Endothelial cell of umbilical vein (primary cell): ENCODE measurements around the gene NSD2. TPM values are rescaled to one million over a fixed set of nuclear protein-coding genes. Genes with fewer than 3 reads are reported as not detected.

Experiments
- BruUV-seq: library from RNA; stranded (reverse); fragments of 400-500 nt; replicated peaks from 2 replicates; lab custom pipeline; 2021; lab: Mats Ljungman, UMichigan
- CTCF ChIA-PET: fragments of 300-600, 350-600 bp; sonication (Branson Sonifier 250); formaldehyde crosslinking; loops from one replicate; lab custom pipeline; 2021; ENCODE audit warnings: antibody characterized with exemption, inconsistent platforms; lab: Charles Lee
- POLR2A ChIA-PET: fragments of 300-600, 350-600 bp; sonication (Branson Sonifier 250); formaldehyde crosslinking; loops from one replicate; lab custom pipeline; 2021; ENCODE audit warnings: antibody characterized with exemption, inconsistent platforms; lab: Charles Lee
- DNase-seq: peaks from one replicate; pipeline ENCODE4 v3.0.0-alpha.2; 2011; ENCODE audit warnings: low read depth, low spot score
- FAIRE-seq: peaks from 2 replicates; lab custom pipeline; 2011; peaks lifted over from hg19 to GRCh38; lab: Jason Lieb, UNC
- H2AFZ ChIP-seq: 2 replicates; pipeline ENCODE4 v1.6.0; 2012; ENCODE audit warnings: low read depth, low read length, control low read depth, inconsistent platforms
- H3K27ac ChIP-seq: 2 replicates; pipeline ENCODE4 v1.5.1; 2011; ENCODE audit warnings: low read depth, mild to moderate bottlenecking, control low read depth, low read length, moderate library complexity; ENCODE audit not compliant: insufficient read depth
- H3K27me3 ChIP-seq, 2 experiments: 2 replicates each; pipeline versions ENCODE4 v1.6.0 to v1.6.1; 2011; ENCODE audit warnings: low read length in 2 of 2, mixed read lengths in 1 of 2; ENCODE audit not compliant: control insufficient read depth in 2 of 2, insufficient read depth in 2 of 2
- H3K36me3 ChIP-seq, 2 experiments: 2 replicates in 1 of 2; 3 replicates in 1 of 2; pipeline ENCODE4 v1.5.1; 2011; ENCODE audit warnings: low read length in 2 of 2, mild to moderate bottlenecking in 1 of 2, moderate library complexity in 1 of 2; ENCODE audit not compliant: control insufficient read depth in 2 of 2, insufficient read depth in 2 of 2; ENCODE audit errors: extremely low read depth in 1 of 2
- H3K4me1 ChIP-seq: 3 replicates; pipeline ENCODE4 v1.5.1; 2011; ENCODE audit warnings: mild to moderate bottlenecking, low read length; ENCODE audit not compliant: control insufficient read depth, insufficient read depth; ENCODE audit errors: extremely low read depth
- H3K4me2 ChIP-seq: 2 replicates; pipeline ENCODE4 v1.6.1; 2011; ENCODE audit warnings: low read length, control low read depth, mixed read lengths; ENCODE audit not compliant: insufficient read depth
- H3K4me3 ChIP-seq, 3 experiments: fragments of 200-600 bp in 1 of 3; sonication (generic), shearing (Covaris generic) in 1 of 3; replicated peaks in 1 of 3; 2 replicates each; pipeline ENCODE4 v1.5.1; 2011 to 2016; ENCODE audit warnings: control low read depth in 3 of 3, low read length in 3 of 3, mild to moderate bottlenecking in 2 of 3, inconsistent platforms in 1 of 3, low read depth in 1 of 3, moderate library complexity in 1 of 3; ENCODE audit not compliant: insufficient read depth in 1 of 3
- H3K79me2 ChIP-seq: 2 replicates; pipeline ENCODE4 v1.6.0; 2012; ENCODE audit warnings: low read length, inconsistent platforms; ENCODE audit not compliant: control insufficient read depth, insufficient read depth
- H3K9ac ChIP-seq: replicated peaks from 2 replicates; pipeline ENCODE3; 2011; ENCODE audit warnings: low read length, control low read depth; ENCODE audit not compliant: insufficient read depth; ENCODE audit errors: extremely low read depth
- H3K9me1 ChIP-seq: replicated peaks from 3 replicates; pipeline ENCODE4 v1.6.0; 2011; ENCODE audit warnings: mild to moderate bottlenecking, low read length; ENCODE audit not compliant: control insufficient read depth, insufficient read depth; ENCODE audit errors: extremely low read depth
- H3K9me3 ChIP-seq: replicated peaks from 2 replicates; pipeline ENCODE4 v1.5.1; 2012; ENCODE audit warnings: low read length, inconsistent platforms; ENCODE audit not compliant: control insufficient read depth, insufficient read depth
- H4K20me1 ChIP-seq: replicated peaks from 2 replicates; pipeline ENCODE3; 2011; ENCODE audit warnings: mild to moderate bottlenecking, low read length; ENCODE audit not compliant: control insufficient read depth, insufficient read depth; ENCODE audit errors: extremely low read depth
- CTCF ChIP-seq, 2 donors: IDR thresholded peaks; 1 replicate in 1 of 2; 2 replicates in 1 of 2; pipeline ENCODE4 v1.5.1; 2011; ENCODE audit warnings: low read length in 2 of 2, mild to moderate bottlenecking in 2 of 2, moderate library complexity in 2 of 2, control low read depth in 1 of 2, inconsistent platforms in 1 of 2, low read depth in 1 of 2; ENCODE audit not compliant: insufficient read depth in 1 of 2; ENCODE audit errors: extremely low read depth in 1 of 2
- EZH2 ChIP-seq: IDR thresholded peaks from 2 replicates; pipeline ENCODE4 v1.6.1; 2012; ENCODE audit warnings: borderline replicate concordance, low read depth, mild to moderate bottlenecking, moderate library complexity, low read length, inconsistent platforms; ENCODE audit not compliant: severe bottlenecking
- FOS ChIP-seq: IDR thresholded peaks from 2 replicates; pipeline ENCODE4 v1.6.1; 2011; ENCODE audit warnings: mild to moderate bottlenecking, low read length, moderate library complexity, borderline replicate concordance; ENCODE audit not compliant: insufficient read depth
- GATA2 ChIP-seq: IDR thresholded peaks from 2 replicates; pipeline ENCODE4 v1.7.0; 2011; ENCODE audit warnings: low read depth, mild to moderate bottlenecking, moderate library complexity, mixed read lengths, low read length; ENCODE audit not compliant: insufficient read length, insufficient read depth
- JUN ChIP-seq: IDR thresholded peaks from 2 replicates; pipeline ENCODE4 v1.6.1; 2011; ENCODE audit warnings: borderline replicate concordance, low read depth; ENCODE audit not compliant: insufficient read length, insufficient read depth
- MAX ChIP-seq: IDR thresholded peaks from 2 replicates; pipeline ENCODE4 v1.6.1; 2011; ENCODE audit not compliant: insufficient read depth, insufficient read length
- MYC ChIP-seq: IDR thresholded peaks from one replicate; pipeline ENCODE4 v1.6.1; 2011; ENCODE audit warnings: mild to moderate bottlenecking, low read depth, low read length
- POLR2A ChIP-seq: IDR thresholded peaks from 2 replicates; pipeline ENCODE4 v1.6.1; 2012; ENCODE audit warnings: low read depth, mild to moderate bottlenecking, control low read depth, low read length
- POLR2AphosphoS5 ChIP-seq: IDR thresholded peaks from 2 replicates; pipeline ENCODE4 v1.6.1; 2012; ENCODE audit warnings: low read depth, mild to moderate bottlenecking, control low read depth, low read length, moderate library complexity; ENCODE audit not compliant: insufficient read depth
- dilution Hi-C: fragments of 300-500 bp; cut with MboI; formaldehyde crosslinking; loops from one replicate; pipeline ENCODE4 v1.15.0; 2019; ENCODE audit warnings: low sequenced_read_pairs; ENCODE audit not compliant: extremely low pct_ligation_motif_present
- intact Hi-C: fragments of 100-400 bp; cut with micrococcal nuclease; formaldehyde crosslinking; loops from one replicate; pipeline ENCODE4 v1.10.0; 2022
- polyA plus RNA-seq, 4 experiments: library from polyadenylated mRNA; depleted of rRNA in 3 of 4; stranded (reverse) in 3 of 4; unstranded in 1 of 4; fragments of >200 nt; gene quantifications; 2 replicates each; pipeline versions ENCODE4 v1.2.1 to v1.2.3, GENCODE V29; 2011 to 2012; ENCODE audit warnings: missing spikeins in 1 of 4
- total RNA-seq: library from RNA; stranded (reverse); gene quantifications from 2 replicates; pipeline ENCODE4 v1.2.3, GENCODE V29; 2021

NSD2 gene
- total and polyA plus RNA-seq, 2 donors (not counting 3 experiments of a cell fraction or from before 2014, with no cell fraction given): 31.3 to 171 TPM

- Histone ChIP-seq H3K4me3 (peak within 1 kb of the TSS; percentile 44 to 88 (median 83)), H3K9ac (peak within 1 kb of the TSS; percentile 69), H3K9me3 (no peaks in the 10 kb centered on the region), H3K4me2 (peak within 1 kb of the TSS; percentile 86), H3K27ac (peak within 1 kb of the TSS; percentile 28), H3K9me1 (no peaks in the 10 kb centered on the region), H4K20me1 (no peaks in the 10 kb centered on the region), H3K27me3 (no peaks in the 10 kb centered on the region), H3K36me3 (no peaks in the 10 kb centered on the region), H3K4me1 (peaks cover 17% of the 10 kb centered on the region), H3K79me2 (peaks cover 52% of the 10 kb centered on the region), H2AFZ (peak within 1 kb of the TSS; percentile 70)
- intact Hi-C loops: loop anchor here (1.0 to 2.0 kb wide), 3 partner anchors 14 to 54 kb away; no protein-coding TSS in a partner anchor
- ChIA-PET POLR2A (no interaction called here), CTCF (interaction anchor here (0.5 to 4.8 kb wide), 7 partner anchors 12 to 55 kb away, joined by 3 to 25 read pairs (median 3); partner anchors contain the start of gene NSD2)
- dilution Hi-C loops: no loop called here
- FAIRE-seq (peak; percentile 76), DNase-seq (peak; percentile 90)
- TSS peak; percentile 38 for BruUV-seq
- TF ChIP-seq GATA2 (no peak), POLR2AphosphoS5 (peak; percentile 86), FOS (no peak), JUN (no peak), POLR2A (peak; percentile 66), EZH2 (no peak), MYC (peak; percentile 46), CTCF (IDR thresholded peaks at IDR 0.05; ENCODE audit: extremely low read depth in 1 of 2, insufficient read depth in 1 of 2, low read depth in 1 of 2, low read length in 2 of 2) (peak; percentile 8 to 20), MAX (no peak)
These were observed 14.9 kb upstream of the NSD2 start, which contains the start of gene LETM1 for GRCh38 chr4:1856071-1856942. LETM1 (minus strand) TSS chr4:1856156; CDS start chr4:1855950, 206 bp downstream.
